Colonic mucosa (tissue), 4 donors: ENCODE measurements around the gene NKAIN2. TPM values are rescaled to one million over a fixed set of nuclear protein-coding genes. Genes with fewer than 3 reads are reported as not detected.

ENCODE experiments used
- DNase-seq: peaks from one replicate; pipeline ENCODE4 v3.0.0-alpha.2; 2020
- H3K27ac ChIP-seq: fragments of 200-600 bp; one replicate; pipeline ENCODE4 v1.8.0; 2021
- H3K27me3 ChIP-seq: fragments of 200-600 bp; one replicate; pipeline ENCODE4 v1.8.0; 2021
- H3K36me3 ChIP-seq: fragments of 200-600 bp; one replicate; pipeline ENCODE4 v1.8.0; 2021
- H3K4me1 ChIP-seq: fragments of 200-600 bp; one replicate; pipeline ENCODE4 v1.8.0; 2021; ENCODE audit warnings: mild to moderate bottlenecking
- H3K4me3 ChIP-seq: fragments of 200-600 bp; one replicate; pipeline ENCODE4 v1.8.0; 2021
- H3K9ac ChIP-seq, 2 donors: one replicate each; pipeline ENCODE4 v1.7.0; 2013; ENCODE audit warnings: control low read depth in 2 of 2, low read depth in 2 of 2, low read length in 2 of 2
- H3K9me3 ChIP-seq: fragments of 200-600 bp; one replicate; pipeline ENCODE4 v1.8.0; 2021
- CTCF ChIP-seq: fragments of 200-600 bp; IDR thresholded peaks from one replicate; pipeline ENCODE4 v1.8.0; 2022; ENCODE audit warnings: antibody characterized with exemption, mild to moderate bottlenecking
- intact Hi-C: fragments of 100-400 bp; cut with DNase I; formaldehyde crosslinking; loops from one replicate; pipeline ENCODE4 v1.14.1; 2022
- total RNA-seq, 2 donors: library from RNA; stranded (reverse); fragmentation: NEBNext Ultra II Directional in 1 of 2; extraction: Animal tissue kit (Norgen Biotek cat#: 25700) in 1 of 2; gene quantifications; one replicate each; pipeline ENCODE4 v1.2.1, GENCODE V29; 2021
- donor health status: healthy.
- donor health status: DM: no; HTN: no; CAD: no.
- donor health status: DM: no; HTN: no; CAD: no.

Gene NKAIN2
- total RNA-seq, 2 donors from 2014 or later, result 0.21 TPM; not detected in 1

- H3K9me3 ChIP-seq, result no peaks in the 10 kb centered on the region
- TF ChIP-seq CTCF, result no peak
- H3K9ac ChIP-seq, result no peak overlapping the region
- H3K4me3 ChIP-seq, result no peak overlapping the region
- DNase-seq, result no peak
- no peak overlapping the region for H3K27ac ChIP-seq
- H3K36me3 ChIP-seq, result no peaks in the 10 kb centered on the region
- no peaks in the 10 kb centered on the region for H3K27me3 ChIP-seq
- intact Hi-C loops, result no loop called here
- no peaks in the 10 kb centered on the region for H3K4me1 ChIP-seq
Measured at GRCh38 chr6:124132256-124132655, 328.6 kb downstream of the NKAIN2 start.

DNA sequence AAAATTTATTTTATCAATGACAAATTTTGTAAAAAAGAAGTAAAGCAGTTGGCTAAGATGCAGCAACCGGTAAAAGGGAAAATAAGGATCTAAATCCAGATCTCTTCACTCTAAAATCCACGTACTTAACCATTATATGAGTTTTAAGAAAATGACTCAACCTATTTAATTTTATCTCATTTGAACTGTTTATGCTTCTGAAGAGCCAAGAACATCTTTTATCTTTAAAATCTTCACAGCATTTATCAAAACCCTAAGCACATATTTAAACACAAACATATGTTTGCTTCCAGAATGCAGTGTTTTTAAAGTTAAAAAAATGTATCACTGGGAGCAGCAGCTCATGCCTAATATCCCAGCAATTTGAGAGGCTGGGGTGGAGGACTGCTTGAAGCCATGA is 339.2 kb downstream of the NKAIN2 start:
- Histone ChIP-seq H3K27ac (no peak overlapping the region), H3K9ac (no peak overlapping the region), H3K9me3 (no peaks in the 10 kb centered on the region), H3K4me3 (no peak overlapping the region), H3K4me1 (no peaks in the 10 kb centered on the region), H3K27me3 (no peaks in the 10 kb centered on the region), H3K36me3 (no peaks in the 10 kb centered on the region)
- no peak for TF ChIP-seq CTCF
- no peak for DNase-seq
- intact Hi-C loops, result no loop called here

GRCh38 chr6:124143435-124143834 is 339.8 kb downstream of the NKAIN2 start:
- intact Hi-C loops, result no loop called here
- Histone ChIP-seq H3K36me3 (no peaks in the 10 kb centered on the region), H3K27me3 (no peaks in the 10 kb centered on the region)

GRCh38 chr6:124147621-124148020 is 344.0 kb downstream of the NKAIN2 start:
- intact Hi-C loops, result no loop called here
- H3K27me3 ChIP-seq, result no peaks in the 10 kb centered on the region
- DNase-seq, result no peak
- no peaks in the 10 kb centered on the region for H3K4me1 ChIP-seq
- no peak overlapping the region for H3K9ac ChIP-seq
- no peaks in the 10 kb centered on the region for H3K36me3 ChIP-seq
- H3K27ac ChIP-seq, result no peak overlapping the region
- H3K4me3 ChIP-seq, result no peak overlapping the region
- H3K9me3 ChIP-seq, result no peaks in the 10 kb centered on the region
- TF ChIP-seq CTCF, result no peak

More at GRCh38 chr6:124143435-124143834, 339.8 kb downstream of the NKAIN2 start:
- DNase-seq, result no peak
- TF ChIP-seq CTCF, result no peak
- no peak overlapping the region for H3K9ac ChIP-seq
- H3K9me3 ChIP-seq, result no peaks in the 10 kb centered on the region
- H3K4me1 ChIP-seq, result no peaks in the 10 kb centered on the region
- no peak overlapping the region for H3K4me3 ChIP-seq
- H3K27ac ChIP-seq, result no peak overlapping the region

- H3K9ac ChIP-seq, result no peak overlapping the region
- no peak overlapping the region for H3K27ac ChIP-seq
- no peaks in the 10 kb centered on the region for H3K27me3 ChIP-seq
- DNase-seq, result no peak
- H3K4me3 ChIP-seq, result no peak overlapping the region
- no peaks in the 10 kb centered on the region for H3K9me3 ChIP-seq
- no peak for TF ChIP-seq CTCF
- intact Hi-C loops, result no loop called here
- H3K4me1 ChIP-seq, result no peaks in the 10 kb centered on the region
- H3K36me3 ChIP-seq, result no peaks in the 10 kb centered on the region
Measured at GRCh38 chr6:124148236-124148957, 344.7 kb downstream of the NKAIN2 start.
